H7 (cell line): ENCODE measurements around the gene ZNF710. TPM values are rescaled to one million over a fixed set of nuclear protein-coding genes. Genes with fewer than 3 reads are reported as not detected.
A peak's percentile ranks its signal among the peaks of the same experiment; 100 is the strongest.
"Not testable (repeated sequence)": the region's sequence is repeated elsewhere in the genome, so short reads cannot be mapped to it uniquely, and the experiment has no call there.

ENCODE experiments used
- DNase-seq: peaks from one replicate; pipeline ENCODE4 v3.0.0; 2012
- H3K27me3 ChIP-seq: 2 replicates; pipeline ENCODE4 v1.6.0; 2011; ENCODE audit warnings: mild to moderate bottlenecking, low read length; ENCODE audit not compliant: control insufficient read depth, insufficient read depth
- H3K36me3 ChIP-seq: replicated peaks from 2 replicates; pipeline ENCODE4 v1.5.1; 2011; ENCODE audit warnings: low read length; ENCODE audit not compliant: control insufficient read depth, insufficient read depth
- H3K4me3 ChIP-seq: 2 replicates; pipeline ENCODE4 v1.5.1; 2011; ENCODE audit warnings: low read depth, mild to moderate bottlenecking, control low read depth, low read length, moderate library complexity; ENCODE audit not compliant: insufficient read depth
- total RNA-seq: library from RNA; depleted of rRNA; stranded (reverse); fragments of >200 nt; shearing (Covaris generic); gene quantifications from 2 replicates; pipeline ENCODE4 v1.2.3, GENCODE V29; 2014

Gene ZNF710
- total RNA-seq, 1 experiment from 2014 or later: 28.5 TPM

GRCh38 chr15:90062462-90062932 lies 61.4 kb downstream of the ZNF710 start:
- no peaks in the 10 kb centered on the region for H3K36me3 ChIP-seq
- H3K4me3 ChIP-seq: no peak overlapping the region
- DNase-seq: no peak
- H3K27me3 ChIP-seq: no peaks in the 10 kb centered on the region

DNA sequence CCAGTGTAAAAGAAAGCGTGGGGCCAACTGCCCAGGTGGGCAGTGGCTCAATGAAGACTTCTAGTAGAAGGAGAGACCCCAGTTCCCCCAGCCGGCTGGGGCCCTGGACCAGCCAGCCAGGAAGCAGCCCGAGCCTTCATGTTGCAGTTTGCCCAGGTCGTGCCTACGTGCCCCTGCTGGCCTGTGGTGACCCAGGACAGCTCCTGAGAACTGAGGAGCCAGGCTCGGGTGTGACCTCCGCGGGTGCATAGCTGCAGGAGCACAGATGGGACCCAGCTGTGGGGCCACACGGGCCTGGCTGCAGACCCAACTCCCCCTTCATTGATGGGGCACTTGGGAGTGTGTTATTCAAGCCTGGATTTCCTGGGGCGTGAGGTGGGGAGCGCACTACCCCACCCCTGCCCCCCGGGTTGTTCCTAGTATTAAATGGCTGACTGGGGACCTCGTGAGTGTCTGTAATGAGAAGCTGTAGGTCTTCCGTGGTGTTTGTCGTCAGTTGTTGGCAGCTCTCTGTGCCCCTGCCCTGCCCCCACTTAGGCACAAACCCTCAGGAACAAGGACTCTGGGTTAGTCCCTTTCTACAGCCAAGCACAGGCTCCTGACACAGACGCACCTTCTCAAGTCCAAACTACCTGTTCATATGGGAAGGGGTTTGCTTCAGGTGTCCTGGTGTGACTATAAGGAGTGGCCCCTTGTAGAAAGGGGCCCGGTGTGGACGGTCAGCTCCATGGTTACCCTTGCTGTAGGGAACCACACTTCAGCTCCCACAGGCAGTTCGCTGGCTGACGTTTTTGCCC lies 62.0 kb downstream of the ZNF710 start:
- DNase-seq: no peak
- no peaks in the 10 kb centered on the region for H3K27me3 ChIP-seq
- no peak overlapping the region for H3K4me3 ChIP-seq
- H3K36me3 ChIP-seq: peaks cover 2% of the 10 kb centered on the region

- Histone ChIP-seq H3K4me3 (no peak overlapping the region), H3K36me3 (peaks cover 2% of the 10 kb centered on the region), H3K27me3 (no peaks in the 10 kb centered on the region)
- DNase-seq: no peak
These were observed 62.7 kb downstream of the ZNF710 start for GRCh38 chr15:90063770-90064247.

DNA sequence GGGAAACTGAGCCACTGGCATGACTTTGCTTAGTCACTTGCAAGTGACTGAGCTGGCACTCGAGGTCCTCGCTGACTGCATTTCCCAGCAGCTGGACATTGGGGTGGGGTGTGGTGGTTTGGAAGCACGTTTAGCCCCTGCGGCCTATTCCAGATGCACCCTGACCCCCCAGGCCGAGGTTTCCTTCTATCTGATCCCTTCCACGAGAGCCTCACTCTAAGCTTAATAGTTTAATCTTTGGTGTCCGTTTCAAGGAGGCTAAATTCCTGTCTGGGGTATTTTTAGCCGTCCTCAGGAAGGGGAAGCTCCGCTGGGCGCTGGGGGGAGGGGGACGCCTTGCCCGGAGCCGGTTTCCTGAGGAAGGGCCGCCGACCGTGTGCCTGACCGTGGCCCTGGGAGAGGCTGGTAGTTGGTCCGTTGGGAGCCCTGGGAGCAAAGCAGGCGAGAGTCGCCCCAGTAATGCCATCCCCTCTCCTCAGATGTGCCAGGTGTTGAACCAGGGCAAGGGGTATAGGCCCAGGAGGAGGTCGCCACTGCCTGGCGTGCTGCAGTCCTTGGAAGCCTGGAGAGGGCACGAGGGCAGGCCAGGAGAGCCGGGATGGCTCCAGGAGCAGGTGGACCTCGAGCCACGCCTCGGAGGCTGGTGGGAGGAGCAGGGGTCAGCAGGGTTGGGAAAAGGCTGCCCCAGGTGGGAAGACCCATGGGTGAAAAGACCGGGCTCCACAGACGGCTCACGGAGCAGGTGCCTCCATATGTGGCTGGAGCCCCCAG lies 64.0 kb downstream of the ZNF710 start:
- Histone ChIP-seq H3K27me3 (no peaks in the 10 kb centered on the region), H3K4me3 (no peak overlapping the region), H3K36me3 (peaks cover 2% of the 10 kb centered on the region)
- DNase-seq: peak; percentile 79

- Histone ChIP-seq H3K4me3 (no peak overlapping the region), H3K27me3 (no peaks in the 10 kb centered on the region), H3K36me3 (peaks cover 2% of the 10 kb centered on the region)
- DNase-seq: no peak
These were observed 64.5 kb downstream of the ZNF710 start for GRCh38 chr15:90065682-90066049.

GRCh38 chr15:90067181-90067952 lies 66.2 kb downstream of the ZNF710 start:
- Histone ChIP-seq H3K36me3 (peaks cover 2% of the 10 kb centered on the region), H3K4me3 (no peak overlapping the region), H3K27me3 (no peaks in the 10 kb centered on the region)
- no peak for DNase-seq

DNA sequence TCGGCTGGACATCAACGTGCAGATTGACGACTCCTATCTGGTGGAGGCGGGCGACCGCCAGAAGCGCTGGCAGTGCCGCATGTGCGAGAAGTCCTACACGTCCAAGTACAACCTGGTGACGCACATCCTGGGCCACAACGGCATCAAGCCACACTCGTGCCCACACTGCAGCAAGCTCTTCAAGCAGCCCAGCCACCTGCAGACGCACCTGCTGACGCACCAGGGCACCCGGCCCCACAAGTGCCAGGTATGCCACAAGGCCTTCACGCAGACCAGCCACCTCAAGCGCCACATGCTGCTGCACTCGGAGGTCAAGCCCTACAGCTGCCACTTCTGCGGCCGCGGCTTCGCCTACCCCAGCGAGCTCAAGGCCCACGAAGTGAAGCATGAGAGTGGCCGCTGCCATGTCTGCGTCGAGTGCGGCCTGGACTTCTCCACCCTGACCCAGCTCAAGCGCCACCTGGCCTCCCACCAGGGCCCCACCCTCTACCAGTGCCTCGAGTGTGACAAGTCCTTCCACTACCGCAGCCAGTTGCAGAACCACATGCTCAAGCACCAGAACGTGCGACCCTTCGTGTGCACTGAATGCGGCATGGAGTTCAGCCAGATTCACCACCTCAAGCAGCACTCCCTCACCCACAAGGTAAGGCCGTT lies 67.0 kb downstream of the ZNF710 start:
- Histone ChIP-seq H3K4me3 (no peak overlapping the region), H3K36me3 (peaks cover 2% of the 10 kb centered on the region), H3K27me3 (no peaks in the 10 kb centered on the region)
- DNase-seq: no peak

GRCh38 chr15:90070623-90071022 lies 69.5 kb downstream of the ZNF710 start:
- not testable (repeated sequence) for H3K27me3 ChIP-seq, H3K36me3 ChIP-seq, DNase-seq, H3K4me3 ChIP-seq

- DNase-seq: peak; percentile 73
- Histone ChIP-seq H3K27me3 (no peaks in the 10 kb centered on the region), H3K36me3 (peaks cover 2% of the 10 kb centered on the region), H3K4me3 (no peak overlapping the region)
These were observed 70.2 kb downstream of the ZNF710 start for GRCh38 chr15:90071220-90071807.

DNA sequence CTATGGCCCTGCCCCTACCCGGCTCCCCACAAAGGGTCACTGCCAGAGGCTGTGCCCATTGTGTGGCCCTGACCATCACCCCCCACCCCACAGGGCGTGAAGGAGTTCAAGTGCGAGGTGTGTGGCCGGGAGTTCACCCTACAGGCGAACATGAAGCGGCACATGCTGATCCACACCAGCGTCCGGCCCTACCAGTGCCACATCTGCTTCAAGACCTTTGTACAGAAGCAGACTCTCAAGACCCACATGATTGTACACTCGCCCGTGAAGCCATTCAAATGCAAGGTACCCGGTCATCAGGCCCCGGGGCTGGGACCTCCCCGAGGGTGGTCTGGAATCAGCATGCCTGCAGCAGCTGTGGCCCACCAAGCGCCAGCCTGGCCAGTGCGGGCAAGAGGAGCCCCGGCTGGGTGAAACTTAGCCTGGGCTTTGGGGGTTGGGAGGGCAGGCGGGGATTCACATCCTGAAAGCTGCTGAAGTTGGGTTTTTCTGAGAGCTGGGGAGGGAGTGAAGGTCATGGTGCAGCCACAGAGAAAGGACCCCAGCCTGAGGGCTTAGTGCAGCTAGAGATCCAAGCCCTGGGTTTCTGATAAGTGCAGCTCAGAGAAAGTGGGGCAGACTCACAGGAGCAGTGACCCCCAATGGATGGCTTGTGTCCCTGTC lies 72.0 kb downstream of the ZNF710 start:
- Histone ChIP-seq H3K36me3 (peaks cover under 1% of the 10 kb centered on the region; the same call in 1 of the 2 replicates), H3K27me3 (no peaks in the 10 kb centered on the region), H3K4me3 (no peak overlapping the region)
- no peak for DNase-seq

DNA sequence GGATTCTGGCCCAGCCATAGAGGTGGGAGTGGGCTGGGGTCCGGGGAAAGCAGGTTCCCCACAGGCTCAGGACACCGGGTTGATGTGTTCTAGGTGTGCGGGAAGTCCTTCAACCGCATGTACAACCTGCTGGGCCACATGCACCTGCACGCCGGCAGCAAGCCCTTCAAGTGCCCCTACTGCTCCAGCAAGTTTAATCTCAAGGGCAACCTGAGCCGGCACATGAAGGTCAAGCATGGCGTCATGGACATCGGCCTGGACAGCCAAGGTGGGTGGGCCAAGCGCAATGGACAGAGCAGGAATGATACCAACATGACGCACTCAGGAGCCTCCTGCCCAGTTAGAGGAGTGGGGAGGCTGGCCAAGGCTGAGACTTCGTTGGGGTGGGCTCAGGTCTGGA lies 72.9 kb downstream of the ZNF710 start:
- Histone ChIP-seq H3K27me3 (no peaks in the 10 kb centered on the region), H3K36me3 (peaks cover 1% of the 10 kb centered on the region; the same call in 1 of the 2 replicates), H3K4me3 (no peak overlapping the region)
- DNase-seq: no peak

DNA sequence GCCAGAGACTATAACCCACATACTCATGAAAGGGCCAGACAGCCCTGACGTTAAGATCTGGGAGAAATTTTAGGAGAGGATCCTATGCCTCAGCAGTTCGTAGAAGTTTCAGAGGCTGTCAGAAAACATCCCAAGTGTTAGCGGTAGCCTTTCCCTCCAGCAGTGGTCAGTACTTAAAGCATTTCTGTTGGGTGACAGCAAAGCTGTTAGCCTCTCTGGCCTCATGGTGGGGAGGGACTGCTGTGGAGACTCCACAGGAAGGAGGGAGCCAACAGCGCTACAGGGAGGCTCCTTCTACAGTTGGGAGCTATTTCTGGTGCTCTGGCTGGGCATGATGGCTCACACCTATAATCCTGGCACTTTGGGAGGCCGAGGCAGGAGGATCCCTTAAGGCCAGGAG lies 73.8 kb downstream of the ZNF710 start:
- no peak for DNase-seq
- Histone ChIP-seq H3K4me3 (no peak overlapping the region), H3K36me3 (peaks cover 1% of the 10 kb centered on the region), H3K27me3 (no peaks in the 10 kb centered on the region)

DNA sequence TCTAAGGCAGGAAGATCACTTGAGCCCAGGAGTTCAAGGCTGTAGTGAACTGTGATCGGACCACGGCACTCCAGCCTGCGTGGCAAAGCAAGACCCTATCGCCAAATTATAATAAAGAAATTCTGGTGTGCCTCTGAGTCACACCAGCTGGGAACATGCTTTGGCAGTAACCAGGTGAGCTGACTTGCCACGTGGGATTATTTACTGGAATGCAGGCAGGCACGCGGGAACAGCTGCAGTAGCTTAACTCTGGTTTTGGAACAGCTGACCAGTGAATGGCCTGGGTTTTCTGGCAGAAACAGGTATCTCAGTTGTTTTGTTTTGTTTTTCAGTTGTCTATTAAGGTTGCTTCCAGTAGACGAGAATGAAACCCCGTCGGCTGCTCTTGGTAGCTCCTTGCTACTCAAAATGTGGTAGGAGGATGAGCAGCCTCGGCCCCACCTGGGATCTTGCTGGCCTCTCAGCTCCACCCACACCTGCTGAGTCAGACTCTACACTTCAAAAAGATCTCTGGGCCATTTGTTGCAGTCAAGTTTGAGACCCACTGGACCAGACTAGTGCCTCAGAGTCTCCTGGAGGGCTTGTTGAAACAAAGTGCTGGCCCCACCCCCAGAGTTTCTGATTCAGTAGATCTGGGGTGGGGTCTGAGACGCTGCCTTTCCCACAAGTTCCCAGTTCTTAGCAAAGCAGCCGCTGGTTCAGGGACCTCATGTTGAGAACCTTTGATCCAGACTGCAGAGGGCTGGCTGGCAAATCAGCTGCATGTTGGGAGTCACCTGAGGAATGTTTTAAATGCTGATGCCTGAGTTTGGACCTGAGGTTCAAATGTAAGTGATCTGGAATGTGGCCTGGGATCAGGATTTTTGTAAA lies 74.5 kb downstream of the ZNF710 start:
- Histone ChIP-seq H3K4me3 (no peak overlapping the region), H3K36me3 (peaks cover 1% of the 10 kb centered on the region), H3K27me3 (no peaks in the 10 kb centered on the region)
- DNase-seq: peak; percentile 82
